HepG2 (cell line): ENCODE results near the gene NUP35. TPM values are rescaled to one million over a fixed set of nuclear protein-coding genes. Genes with fewer than 3 reads are reported as not detected.

ENCODE experiments used
- ATAC-seq: fragments of 200-7000 bp; cut with Tn5 transposase; 3 replicates; pipeline ENCODE4 v1.9.1; 2020; ENCODE audit warnings: mild to moderate bottlenecking, moderate library complexity
- BruUV-seq: library from RNA; stranded (reverse); fragments of 400-500 nt; replicated peaks from 2 replicates; lab custom pipeline; 2021; lab: Mats Ljungman, UMichigan
- CTCF ChIA-PET: fragments of 300-600 bp; formaldehyde crosslinking; extraction: SDS; loops from one replicate; lab custom pipeline; 2021; ENCODE audit warnings: low total read pairs, inconsistent platforms, low intra/inter-chr PET ratio; lab: Yijun Ruan, JAX
- POLR2A ChIA-PET: fragments of 350-600 bp; sonication (Branson Sonifier 250); formaldehyde crosslinking; loops from one replicate; lab custom pipeline; 2020; ENCODE audit warnings: antibody characterized with exemption, inconsistent platforms; lab: Yijun Ruan, JAX
- DNase-seq: peaks from one replicate; pipeline ENCODE4 v3.0.0-alpha.2; 2015; ENCODE audit warnings: low spot score
- FAIRE-seq: peaks from 3 replicates; lab custom pipeline; 2011; peaks lifted over from hg19 to GRCh38; lab: Jason Lieb, UNC
- H2AFZ ChIP-seq: one replicate; pipeline ENCODE4 v1.6.1; 2011; ENCODE audit warnings: low read length, inconsistent platforms
- H3K27ac ChIP-seq: fragments of 300-600 bp; 3 replicates; pipeline ENCODE4 v1.8.0; 2011; ENCODE audit warnings: mixed run types, mild to moderate bottlenecking, mixed read lengths, low read length, inconsistent platforms; ENCODE audit not compliant: insufficient read depth; ENCODE audit errors: extremely low read length
- H3K27me3 ChIP-seq, 2 experiments: fragments of 200-600 bp in 1 of 2; 2 replicates in 1 of 2; 3 replicates in 1 of 2; pipeline versions ENCODE4 v1.6.0 to v1.8.0; 2011; ENCODE audit warnings: low read length in 2 of 2, mild to moderate bottlenecking in 2 of 2, moderate library complexity in 2 of 2, inconsistent platforms in 1 of 2; ENCODE audit not compliant: insufficient read depth in 2 of 2, control insufficient read depth in 1 of 2
- H3K36me3 ChIP-seq, 2 experiments: fragments of 200-600 bp in 1 of 2; replicated peaks in 1 of 2; 2 replicates in 1 of 2; 3 replicates in 1 of 2; pipeline versions ENCODE4 v1.5.1 to v1.8.0; 2011; ENCODE audit warnings: low read length in 2 of 2, inconsistent platforms in 1 of 2; ENCODE audit not compliant: insufficient read depth in 2 of 2, control insufficient read depth in 1 of 2
- H3K4me1 ChIP-seq: 2 replicates; pipeline ENCODE4 v1.5.1; 2012; ENCODE audit warnings: low read length, inconsistent platforms; ENCODE audit not compliant: insufficient read depth
- H3K4me2 ChIP-seq: 2 replicates; pipeline ENCODE4 v1.6.0; 2011; ENCODE audit warnings: low read depth, low read length, inconsistent platforms
- H3K4me3 ChIP-seq, 3 experiments: fragments of 200-600 bp in 1 of 3; sonication (generic), shearing (Covaris generic) in 1 of 3; replicated peaks in 1 of 3; 2 replicates each; pipeline ENCODE4 v1.5.1; 2011 to 2016; ENCODE audit warnings: low read length in 3 of 3, inconsistent platforms in 2 of 3, low read depth in 2 of 3, mild to moderate bottlenecking in 2 of 3, control low read depth in 1 of 3, mixed read lengths in 1 of 3; ENCODE audit not compliant: insufficient read depth in 1 of 3
- H3K79me2 ChIP-seq: one replicate; pipeline ENCODE4 v1.6.1; 2011; ENCODE audit warnings: low read length, inconsistent platforms; ENCODE audit not compliant: insufficient read depth
- H3K9ac ChIP-seq: 2 replicates; pipeline ENCODE4 v1.6.0; 2011; ENCODE audit warnings: mild to moderate bottlenecking, low read depth, low read length, inconsistent platforms; ENCODE audit not compliant: insufficient read depth
- H3K9me3 ChIP-seq: 2 replicates; pipeline ENCODE4 v1.5.1; 2012; ENCODE audit warnings: mild to moderate bottlenecking, low read length
- H4K20me1 ChIP-seq: 2 replicates; pipeline ENCODE4 v1.6.0; 2011; ENCODE audit warnings: inconsistent platforms, mild to moderate bottlenecking, low read length, moderate library complexity; ENCODE audit not compliant: insufficient read depth
- AGO1 ChIP-seq: fragments of 200-400 bp; formaldehyde crosslinking; IDR thresholded peaks from 2 replicates; pipeline ENCODE4 v1.6.1; 2017; ENCODE audit warnings: mild to moderate bottlenecking, low read depth, low read length, moderate library complexity; ENCODE audit not compliant: poor library complexity, severe bottlenecking
- KAT2B ChIP-seq: fragments of 150-350 bp; IDR thresholded peaks from 2 replicates; pipeline ENCODE4 v1.6.1; 2014; ENCODE audit warnings: low read depth, low read length, borderline replicate concordance
- KAT7 ChIP-seq: IDR thresholded peaks from 2 replicates; pipeline ENCODE4 v1.6.1; 2018; ENCODE audit warnings: borderline replicate concordance, missing compliant biosample characterization
- KAT8 ChIP-seq: IDR thresholded peaks from 2 replicates; pipeline ENCODE4 v1.6.1; 2016; ENCODE audit warnings: missing genetic modification reagents, missing compliant biosample characterization
- MTA1 ChIP-seq: sonication (generic); formaldehyde crosslinking; IDR thresholded peaks from 2 replicates; pipeline ENCODE4 v1.4.0; 2020; ENCODE audit warnings: missing genetic modification reagents, mild to moderate bottlenecking, borderline replicate concordance
- SP140L ChIP-seq: sonication (generic); formaldehyde crosslinking; IDR thresholded peaks from 2 replicates; pipeline ENCODE4 v1.4.0; 2020; ENCODE audit warnings: missing genetic modification reagents, borderline replicate concordance
- SPEN ChIP-seq: sonication (generic); formaldehyde crosslinking; IDR thresholded peaks from 2 replicates; pipeline ENCODE4 v1.5.1; 2020; ENCODE audit warnings: low read depth, mild to moderate bottlenecking, missing genetic modification reagents
- TRIM22 ChIP-seq: fragments of 450-650 bp; IDR thresholded peaks from 2 replicates; pipeline ENCODE4 v1.6.1; 2017
- ZBTB20 ChIP-seq: sonication (generic); formaldehyde crosslinking; IDR thresholded peaks from 2 replicates; pipeline ENCODE4 v1.8.1; 2023; ENCODE audit warnings: missing genetic modification reagents, low read depth, mild to moderate bottlenecking, borderline replicate concordance
- ZNF496 ChIP-seq: sonication (generic); formaldehyde crosslinking; IDR thresholded peaks from 2 replicates; pipeline ENCODE4 v1.8.1; 2023; ENCODE audit warnings: mild to moderate bottlenecking, moderate library complexity, missing genetic modification reagents; ENCODE audit not compliant: insufficient replicate concordance
- ZNF607 ChIP-seq: sonication (generic); formaldehyde crosslinking; IDR thresholded peaks from 2 replicates; pipeline ENCODE4 v1.5.1; 2020; ENCODE audit warnings: missing genetic modification reagents, mild to moderate bottlenecking, borderline replicate concordance
- ZNF883 ChIP-seq: sonication (generic); formaldehyde crosslinking; IDR thresholded peaks from 2 replicates; pipeline ENCODE4 v1.5.1; 2020; ENCODE audit warnings: mild to moderate bottlenecking, missing genetic modification reagents; ENCODE audit errors: not compliant biosample characterization
- ZSCAN12 ChIP-seq: sonication (generic); formaldehyde crosslinking; IDR thresholded peaks from 2 replicates; pipeline ENCODE4 v1.9.0; 2021; ENCODE audit warnings: mild to moderate bottlenecking, missing genetic modification reagents
- WGBS: methylation state at CpG from one replicate; pipeline ENCODE4 v1.1.6; 2017; ENCODE audit warnings: low lambda C conversion rate; 5-methylcytosine and 5-hydroxymethylcytosine counted together
- in situ Hi-C: cut with HindIII; loops from 2 replicates; pipeline ENCODE4 v1.10.0; 2017; ENCODE audit warnings: low pct_unique_long_range_greater_than_20kb; ENCODE audit not compliant: extremely low pct_ligation_motif_present
- intact Hi-C: fragments of 100-400 bp; cut with micrococcal nuclease; formaldehyde crosslinking; loops from one replicate; pipeline ENCODE4 v1.10.0; 2022; ENCODE audit not compliant: unreplicated experiment
- polyA plus RNA-seq, 8 experiments: library from polyadenylated mRNA; depleted of rRNA in 3 of 8; stranded (reverse) in 7 of 8; unstranded in 1 of 8; fragments of >200 nt; fragmentation: Illumina TruSeq in 4 of 8; extraction: Trizol in 4 of 8; gene quantifications; 2 replicates each; pipeline versions ENCODE4 v1.2.1 to v1.2.3, GENCODE V29; 2011 to 2016; ENCODE audit warnings: low read depth in 4 of 8, missing spikeins in 1 of 8, mixed read lengths in 1 of 8; ENCODE audit not compliant: insufficient read depth in 1 of 8
- total RNA-seq, 5 experiments: library from RNA; depleted of rRNA; stranded (reverse); fragments of >200 nt; fragmentation: Illumina TruSeq; extraction: Trizol; gene quantifications; 2 replicates each; pipeline ENCODE4 v1.2.3, GENCODE V29; 2016; ENCODE audit warnings: low read depth in 1 of 5
- TF ChIP-seq, protein P1 (sequence below): sonication (generic); formaldehyde crosslinking; IDR thresholded peaks from 2 replicates; pipeline ENCODE4 v1.8.1; 2022; ENCODE audit warnings: mild to moderate bottlenecking, missing genetic modification reagents
- TF ChIP-seq, protein P2 (sequence below): sonication (generic); formaldehyde crosslinking; IDR thresholded peaks from 2 replicates; pipeline ENCODE4 v1.8.0; 2022; ENCODE audit warnings: missing genetic modification reagents, mild to moderate bottlenecking, borderline replicate concordance

Gene NUP35
- total and polyA plus RNA-seq, 2 of the 13 experiments (the other 11 are each of a cell fraction or from before 2014, with no cell fraction given) = 16.9 to 53.6 TPM

DNA sequence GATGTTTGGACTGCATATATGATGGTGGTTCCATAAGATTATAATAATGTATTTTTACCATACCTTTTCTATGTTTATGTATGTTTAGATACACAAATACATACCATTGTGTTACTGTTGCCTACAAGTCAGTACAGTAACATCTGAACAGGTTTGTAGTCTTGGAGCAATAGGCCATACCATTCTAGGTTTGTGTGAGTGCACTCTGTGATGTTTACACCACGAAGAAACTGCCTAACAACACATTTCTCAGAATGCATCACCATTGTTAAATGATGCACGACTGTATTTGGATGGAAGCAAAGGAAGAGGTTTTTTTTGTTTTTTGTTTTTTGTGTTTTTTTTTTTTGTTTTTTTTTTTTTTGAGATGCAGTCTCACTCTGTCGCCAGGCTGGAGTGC lies 36.2 kb upstream of the NUP35 start (continued):
- TF ChIP-seq, protein P1, sequence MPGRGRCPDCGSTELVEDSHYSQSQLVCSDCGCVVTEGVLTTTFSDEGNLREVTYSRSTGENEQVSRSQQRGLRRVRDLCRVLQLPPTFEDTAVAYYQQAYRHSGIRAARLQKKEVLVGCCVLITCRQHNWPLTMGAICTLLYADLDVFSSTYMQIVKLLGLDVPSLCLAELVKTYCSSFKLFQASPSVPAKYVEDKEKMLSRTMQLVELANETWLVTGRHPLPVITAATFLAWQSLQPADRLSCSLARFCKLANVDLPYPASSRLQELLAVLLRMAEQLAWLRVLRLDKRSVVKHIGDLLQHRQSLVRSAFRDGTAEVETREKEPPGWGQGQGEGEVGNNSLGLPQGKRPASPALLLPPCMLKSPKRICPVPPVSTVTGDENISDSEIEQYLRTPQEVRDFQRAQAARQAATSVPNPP (CRISPR knock-in tag) = no peak

GRCh38 chr2:183089192-183089851 lies 34.9 kb upstream of the NUP35 start:
- H3K4me1 ChIP-seq = peaks cover 18% of the 10 kb centered on the region
- TF ChIP-seq ZBTB20 (CRISPR knock-in tag) = no peak
- no peak for TF ChIP-seq KAT2B
- no peak for TF ChIP-seq ZNF883
- no peak for TF ChIP-seq ZNF496 (CRISPR knock-in tag)
- TF ChIP-seq KAT7 (CRISPR knock-in tag) = no peak
- no peak for TF ChIP-seq SP140L (CRISPR knock-in tag)
- no peak for TF ChIP-seq SPEN
- no peak for TF ChIP-seq TRIM22
- TF ChIP-seq ZNF607 (CRISPR knock-in tag) = no peak
- no peak for TF ChIP-seq KAT8 (CRISPR knock-in tag)
- TF ChIP-seq AGO1 = no peak
- no peak for TF ChIP-seq ZSCAN12 (CRISPR knock-in tag)
- TF ChIP-seq, protein P2, sequence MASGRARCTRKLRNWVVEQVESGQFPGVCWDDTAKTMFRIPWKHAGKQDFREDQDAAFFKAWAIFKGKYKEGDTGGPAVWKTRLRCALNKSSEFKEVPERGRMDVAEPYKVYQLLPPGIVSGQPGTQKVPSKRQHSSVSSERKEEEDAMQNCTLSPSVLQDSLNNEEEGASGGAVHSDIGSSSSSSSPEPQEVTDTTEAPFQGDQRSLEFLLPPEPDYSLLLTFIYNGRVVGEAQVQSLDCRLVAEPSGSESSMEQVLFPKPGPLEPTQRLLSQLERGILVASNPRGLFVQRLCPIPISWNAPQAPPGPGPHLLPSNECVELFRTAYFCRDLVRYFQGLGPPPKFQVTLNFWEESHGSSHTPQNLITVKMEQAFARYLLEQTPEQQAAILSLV (CRISPR knock-in tag) = no peak
- no peak for TF ChIP-seq MTA1 (CRISPR knock-in tag)
- peak overlapping the region; percentile 0; the same call in 1 of the 2 replicates for H3K9ac ChIP-seq
- ChIA-PET CTCF (no interaction called here), POLR2A (interaction anchor here (1.6 kb wide), 1 partner anchor 11 kb away, joined by 6 read pairs; the partner anchor contains the start of gene DUSP19)
- FAIRE-seq (no peak), DNase-seq (no peak), ATAC-seq (0 out of 3 replicates have a peak, but pooled peaks have one; percentile 27)
- intact Hi-C loops = no loop called here
- no TSS peak for BruUV-seq
- no peak overlapping the region for H3K27ac ChIP-seq
- no peaks in the 10 kb centered on the region for H4K20me1 ChIP-seq
- no peaks in the 10 kb centered on the region for H3K27me3 ChIP-seq
- peak overlapping the region; percentile 48 for H3K4me2 ChIP-seq
- no peaks in the 10 kb centered on the region for H3K36me3 ChIP-seq
- WGBS = 75% methylated on average over 6 of the region's 6 CpGs
- H3K4me3 ChIP-seq = peak overlapping the region in 2 of 3 experiments; percentile 2 to 17; a peak in 2 of 6 replicates
- H3K9me3 ChIP-seq = no peaks in the 10 kb centered on the region
- peak overlapping the region; percentile 78 for H2AFZ ChIP-seq
- in situ Hi-C loops = no loop called here
- H3K79me2 ChIP-seq = no peaks in the 10 kb centered on the region
